Tibial nerve (tissue), 4 donors: ENCODE measurements around the gene SLX4IP.

ENCODE experiments used
- EP300 ChIP-seq, 2 donors: sonication (generic); formaldehyde crosslinking; IDR thresholded peaks; one replicate each; pipeline ENCODE4 v1.6.1; 2017; ENCODE audit warnings: antibody characterized with exemption in 2 of 2, mild to moderate bottlenecking in 1 of 2
- TF ChIP-seq, protein P1 (sequence below), 5 experiments: fragments of 200-600 bp in 3 of 5; fragments of 450-650 bp in 2 of 5; sonication (generic) in 3 of 5; IDR thresholded peaks; one replicate each; pipeline ENCODE4 v1.5.1; 2016 to 2019; ENCODE audit warnings: antibody characterized with exemption in 5 of 5, mild to moderate bottlenecking in 3 of 5, moderate library complexity in 2 of 5

DNA sequence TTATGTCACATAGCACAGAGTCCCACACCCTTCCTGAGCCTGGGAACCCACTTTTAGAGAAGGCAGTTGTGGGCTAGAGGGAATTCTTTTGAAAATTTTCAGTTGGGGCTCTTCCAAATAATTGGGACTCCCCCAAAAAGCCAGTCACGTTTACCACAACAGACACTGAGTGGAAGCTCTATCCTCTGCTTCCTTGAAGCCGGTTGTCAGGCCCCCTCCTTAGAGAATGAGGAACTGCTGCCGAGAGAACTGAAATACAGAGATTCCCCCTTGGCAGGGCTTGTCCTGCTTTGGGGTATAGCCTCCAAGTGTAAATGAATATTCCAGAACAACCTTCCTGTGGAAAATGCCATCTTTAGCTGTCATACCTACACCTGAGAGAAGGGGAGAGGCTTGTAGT, 241.4 kb downstream of the SLX4IP start:
- TF ChIP-seq, protein P1, sequence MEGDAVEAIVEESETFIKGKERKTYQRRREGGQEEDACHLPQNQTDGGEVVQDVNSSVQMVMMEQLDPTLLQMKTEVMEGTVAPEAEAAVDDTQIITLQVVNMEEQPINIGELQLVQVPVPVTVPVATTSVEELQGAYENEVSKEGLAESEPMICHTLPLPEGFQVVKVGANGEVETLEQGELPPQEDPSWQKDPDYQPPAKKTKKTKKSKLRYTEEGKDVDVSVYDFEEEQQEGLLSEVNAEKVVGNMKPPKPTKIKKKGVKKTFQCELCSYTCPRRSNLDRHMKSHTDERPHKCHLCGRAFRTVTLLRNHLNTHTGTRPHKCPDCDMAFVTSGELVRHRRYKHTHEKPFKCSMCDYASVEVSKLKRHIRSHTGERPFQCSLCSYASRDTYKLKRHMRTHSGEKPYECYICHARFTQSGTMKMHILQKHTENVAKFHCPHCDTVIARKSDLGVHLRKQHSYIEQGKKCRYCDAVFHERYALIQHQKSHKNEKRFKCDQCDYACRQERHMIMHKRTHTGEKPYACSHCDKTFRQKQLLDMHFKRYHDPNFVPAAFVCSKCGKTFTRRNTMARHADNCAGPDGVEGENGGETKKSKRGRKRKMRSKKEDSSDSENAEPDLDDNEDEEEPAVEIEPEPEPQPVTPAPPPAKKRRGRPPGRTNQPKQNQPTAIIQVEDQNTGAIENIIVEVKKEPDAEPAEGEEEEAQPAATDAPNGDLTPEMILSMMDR (IDR thresholded peaks at IDR 0.05): no peak
- no peak for TF ChIP-seq EP300 (IDR thresholded peaks at IDR 0.05)
